Middle frontal gyrus (tissue), 1 donor: ENCODE measurements around the gene KCNIP4.
A peak's percentile ranks its signal among the peaks of the same experiment; 100 is the strongest.

ENCODE experiments used
- DNase-seq: peaks from one replicate; pipeline ENCODE4 v3.0.0-alpha.2; 2015; ENCODE audit warnings: low spot score; ENCODE audit errors: extremely low spot score

Gene KCNIP4

GRCh38 chr4:21901831-21902230 is 46.7 kb downstream of the KCNIP4 start:
- no peak for DNase-seq

- DNase-seq, result no peak
Measured at GRCh38 chr4:21901281-21901680, 47.3 kb downstream of the KCNIP4 start.

- no peak for DNase-seq
Measured at GRCh38 chr4:21900211-21900610, 48.4 kb downstream of the KCNIP4 start.

- DNase-seq, result no peak
Measured at GRCh38 chr4:21898101-21898500, 50.5 kb downstream of the KCNIP4 start.

- no peak for DNase-seq
Measured at GRCh38 chr4:21896767-21897166, 51.8 kb downstream of the KCNIP4 start.

- DNase-seq, result no peak
Measured at GRCh38 chr4:21893136-21893535, 55.4 kb downstream of the KCNIP4 start.

- DNase-seq, result no peak
Measured at GRCh38 chr4:21890231-21890630, 58.3 kb downstream of the KCNIP4 start.

- peak; percentile 33 for DNase-seq
Measured at GRCh38 chr4:21888195-21888976, 60.2 kb downstream of the KCNIP4 start.

- no peak for DNase-seq
Measured at GRCh38 chr4:21887481-21887880, 61.1 kb downstream of the KCNIP4 start.

- DNase-seq, result no peak
Measured at GRCh38 chr4:21885770-21886169, 62.8 kb downstream of the KCNIP4 start.

GRCh38 chr4:21885241-21885640 is 63.3 kb downstream of the KCNIP4 start:
- DNase-seq, result no peak

GRCh38 chr4:21884615-21885014 is 64.0 kb downstream of the KCNIP4 start:
- no peak for DNase-seq

GRCh38 chr4:21882051-21882839 is 66.3 kb downstream of the KCNIP4 start:
- no peak for DNase-seq

- DNase-seq, result no peak
Measured at GRCh38 chr4:21879187-21879586, 69.4 kb downstream of the KCNIP4 start.

GRCh38 chr4:21876711-21877110 is 71.9 kb downstream of the KCNIP4 start:
- DNase-seq, result no peak

GRCh38 chr4:21873145-21873544 is 75.4 kb downstream of the KCNIP4 start:
- DNase-seq, result no peak

GRCh38 chr4:21872101-21872500 is 76.5 kb downstream of the KCNIP4 start:
- DNase-seq, result no peak

- no peak for DNase-seq
Measured at GRCh38 chr4:21869978-21870745, 78.4 kb downstream of the KCNIP4 start.

- DNase-seq, result no peak
Measured at GRCh38 chr4:21864686-21865085, 83.9 kb downstream of the KCNIP4 start.

- DNase-seq, result no peak
Measured at GRCh38 chr4:21862917-21863316, 85.7 kb downstream of the KCNIP4 start.

- no peak for DNase-seq
Measured at GRCh38 chr4:21858971-21859370, 89.6 kb downstream of the KCNIP4 start.

- no peak for DNase-seq
Measured at GRCh38 chr4:21856754-21857153, 91.8 kb downstream of the KCNIP4 start.
